ENCODE data around the gene ZNF678. TPM values are rescaled to one million over a fixed set of nuclear protein-coding genes. Genes with fewer than 3 reads are reported as not detected.

The ZNF678 gene
- total and polyA plus RNA-seq, 12 donors: 0.75 to 4.7 (median 3.2) TPM

DNA sequence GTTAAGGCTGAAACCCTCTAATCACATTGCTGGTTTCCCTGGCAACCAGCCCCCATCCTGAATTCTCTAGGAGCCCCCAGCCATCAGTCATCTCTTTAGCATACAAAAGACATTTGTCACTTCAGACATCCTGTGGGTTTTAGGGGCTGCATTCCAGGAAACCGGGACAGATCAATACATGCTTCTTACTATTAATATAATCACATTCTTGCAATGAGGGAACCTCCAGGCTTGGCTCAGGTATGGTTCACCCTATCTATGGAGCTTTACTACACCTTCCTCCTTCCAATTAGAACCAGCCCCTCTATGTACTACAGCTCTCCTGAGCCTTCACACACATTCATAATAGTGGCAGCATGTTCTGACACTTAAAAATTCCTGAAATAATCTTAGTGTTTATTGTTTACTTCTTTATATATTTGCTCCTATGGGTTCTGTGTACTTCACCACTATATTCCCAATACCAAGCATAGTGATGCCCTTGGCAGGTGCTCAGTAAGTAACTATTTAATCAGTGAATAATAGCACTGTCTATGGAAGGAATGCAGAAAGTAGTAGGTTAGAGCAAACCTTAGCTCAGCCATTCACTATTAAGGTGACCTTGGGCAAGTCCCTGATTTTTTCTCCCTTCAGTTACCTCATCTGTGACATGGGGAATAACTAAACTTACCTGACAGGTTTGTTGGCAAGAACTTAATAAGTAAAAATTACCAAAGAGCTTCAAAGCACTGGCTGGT is 59.6 kb downstream of the ZNF678 start:
- 79 to 96% methylated on average over 1 of the region's 1 CpG for whole genome bisulfite sequencing, 2 donors
- TF ChIP-seq CTCF (IDR thresholded peaks at IDR 0.05): no peak
- DNase-seq: no peak
- intact Hi-C loops (cut with DNase I): no loop called here
- no peaks in the 10 kb centered on the region for H3K27me3 ChIP-seq
- peaks cover 0 to 20% (median 0%) of the 10 kb centered on the region in 9 donors for H3K36me3 ChIP-seq
- H3K4me3 ChIP-seq: no peak overlapping the region
- no peaks in the 10 kb centered on the region for H3K4me1 ChIP-seq
- peaks cover 0 to 98% (median 2%) of the 10 kb centered on the region in 11 donors for H3K9me3 ChIP-seq
- H3K27ac ChIP-seq: no peak overlapping the region
- no peak for ATAC-seq

DNA sequence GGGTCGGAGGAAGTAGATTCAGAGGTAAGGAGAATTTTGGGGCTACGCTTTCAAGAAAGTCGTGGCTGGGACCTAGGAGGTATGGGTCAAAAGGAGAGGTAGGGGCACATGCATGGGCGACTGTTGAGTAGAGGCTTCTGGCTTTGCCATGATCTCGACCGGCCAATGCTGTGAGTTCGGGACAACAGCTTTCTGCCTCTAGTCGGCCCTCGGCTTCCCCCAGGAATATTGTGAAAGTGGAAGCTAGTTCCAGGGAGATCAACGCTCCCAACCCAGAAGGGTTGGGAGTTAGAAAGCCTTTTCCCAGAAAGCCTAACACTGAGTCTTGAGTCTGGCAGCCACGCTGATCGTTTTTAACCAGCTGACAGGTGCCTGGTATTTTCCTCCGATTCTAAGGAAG is 69.0 kb downstream of the ZNF678 start:
- no peak for DNase-seq
- WGBS, 2 donors: 94 to 95% methylated on average over 13 of the region's 13 CpGs
- H3K9me3 ChIP-seq: peaks cover 0 to 96% (median 12%) of the 10 kb centered on the region in 11 donors

DNA sequence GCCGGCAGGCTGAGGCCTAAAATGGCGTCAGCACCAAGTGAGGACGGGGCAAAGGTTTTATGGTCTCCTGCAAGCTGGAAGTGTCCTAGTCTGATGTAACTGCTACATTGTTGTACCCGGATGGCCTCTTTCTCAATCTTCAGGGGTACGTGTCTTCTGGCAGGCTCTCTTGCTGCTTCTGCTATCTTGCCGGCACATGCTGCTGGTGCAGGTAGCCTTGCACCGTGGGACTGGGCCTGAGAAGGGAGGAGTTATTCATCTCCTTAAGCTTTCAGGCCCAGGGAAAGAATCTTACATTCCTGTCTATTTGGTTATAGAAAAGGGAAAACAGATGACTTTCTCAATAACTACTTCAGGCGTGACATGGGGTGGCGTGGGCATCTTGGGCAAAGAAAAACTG is 72.2 kb downstream of the ZNF678 start:
- TF ChIP-seq CTCF (IDR thresholded peaks at IDR 0.05): no peak
- WGBS, 2 donors: 97 to 98% methylated on average over 9 of the region's 9 CpGs
- intact Hi-C loops (cut with DNase I): no loop called here
- Histone ChIP-seq H3K27ac (no peak overlapping the region), H3K9me3 (peaks cover 0 to 98% (median 42%) of the 10 kb centered on the region in 11 donors), H3K27me3 (no peaks in the 10 kb centered on the region), H3K36me3 (peaks cover 0 to 17% (median 0%) of the 10 kb centered on the region in 9 donors), H3K4me1 (no peaks in the 10 kb centered on the region), H3K4me3 (no peak overlapping the region)
- DNase-seq (no peak), ATAC-seq (no peak)

More for the DNA sequence above, 69.0 kb downstream of the ZNF678 start:
- H3K27ac ChIP-seq: no peak overlapping the region
- peaks cover 0 to 28% (median 0%) of the 10 kb centered on the region in 9 donors for H3K36me3 ChIP-seq
- H3K27me3 ChIP-seq: no peaks in the 10 kb centered on the region
- TF ChIP-seq CTCF (IDR thresholded peaks at IDR 0.05): no peak
- no peaks in the 10 kb centered on the region for H3K4me1 ChIP-seq
- no peak for ATAC-seq
- intact Hi-C loops (cut with DNase I): no loop called here
- H3K4me3 ChIP-seq: no peak overlapping the region

DNA sequence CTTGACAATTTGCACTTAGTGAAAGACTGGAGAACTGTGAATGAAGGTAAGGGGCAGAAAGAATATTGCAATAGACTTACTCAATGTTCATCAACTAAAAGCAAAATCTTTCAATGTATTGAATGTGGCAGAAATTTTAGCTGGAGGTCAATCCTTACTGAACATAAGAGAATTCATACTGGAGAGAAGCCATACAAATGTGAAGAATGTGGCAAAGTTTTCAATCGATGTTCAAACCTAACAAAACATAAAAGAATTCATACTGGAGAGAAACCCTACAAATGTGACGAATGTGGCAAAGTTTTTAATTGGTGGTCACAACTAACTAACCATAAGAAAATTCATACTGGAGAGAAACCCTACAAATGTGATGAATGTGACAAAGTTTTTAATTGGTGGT is 91.1 kb downstream of the ZNF678 start:
- Histone ChIP-seq H3K9me3 (peaks cover 0 to 100% (median 97%) of the 10 kb centered on the region in 11 donors), H3K27ac (no peak overlapping the region), H3K36me3 (peaks cover 0 to 100% (median 44%) of the 10 kb centered on the region in 9 donors), H3K27me3 (no peaks in the 10 kb centered on the region), H3K4me3 (no peak overlapping the region), H3K4me1 (no peaks in the 10 kb centered on the region)
- intact Hi-C loops (cut with DNase I): no loop called here
- no peak for ATAC-seq
- WGBS, 2 donors: 94 to 98% methylated on average over 2 of the region's 2 CpGs
- no peak for TF ChIP-seq CTCF (IDR thresholded peaks at IDR 0.05)
- no peak for DNase-seq
